Activated gamma-delta T cell treated with anti-CD3 and anti-CD28 coated beads, Interleukin-2, amount 50 U/mL, for 16 hours (primary cell): ENCODE results near the gene ETFA.
A peak's percentile ranks its signal among the peaks of the same experiment; 100 is the strongest.

Experiments used
- DNase-seq: peaks from one replicate; pipeline ENCODE4 v3.0.0-alpha.2; 2020; ENCODE audit warnings: low read depth

The ETFA gene

GRCh38 chr15:76311100-76311953, at the start of gene ETFA:
Gene ETFA (minus strand): TSS chr15:76311469. CDS start chr15:76311388, 81 bp downstream.
- peak; percentile 73 for DNase-seq

DNA sequence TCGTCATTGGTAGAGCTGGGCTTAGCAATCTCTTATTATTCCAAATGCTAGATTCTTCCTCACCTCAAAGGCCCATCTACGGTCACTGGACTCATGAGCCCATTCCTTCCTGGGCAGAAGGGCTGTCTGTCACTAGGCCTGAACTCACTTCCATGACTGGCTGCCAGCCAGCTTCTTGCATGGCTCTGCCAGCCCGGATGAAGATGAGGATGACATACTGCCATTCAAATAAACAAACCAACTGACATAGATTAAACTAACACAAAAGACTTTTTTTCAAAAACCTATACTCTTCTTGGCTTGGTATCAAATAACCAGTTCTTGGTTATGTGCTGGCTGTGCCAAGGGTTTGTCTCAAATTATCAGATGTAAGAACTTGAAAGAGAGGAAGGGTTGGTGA, 49.1 kb upstream of the ETFA start:
- DNase-seq, result no peak

- no peak for DNase-seq
These were observed 47.9 kb upstream of the ETFA start for GRCh38 chr15:76359152-76359551.

- DNase-seq, result no peak
These were observed 47.2 kb upstream of the ETFA start for GRCh38 chr15:76358453-76358852.

DNA sequence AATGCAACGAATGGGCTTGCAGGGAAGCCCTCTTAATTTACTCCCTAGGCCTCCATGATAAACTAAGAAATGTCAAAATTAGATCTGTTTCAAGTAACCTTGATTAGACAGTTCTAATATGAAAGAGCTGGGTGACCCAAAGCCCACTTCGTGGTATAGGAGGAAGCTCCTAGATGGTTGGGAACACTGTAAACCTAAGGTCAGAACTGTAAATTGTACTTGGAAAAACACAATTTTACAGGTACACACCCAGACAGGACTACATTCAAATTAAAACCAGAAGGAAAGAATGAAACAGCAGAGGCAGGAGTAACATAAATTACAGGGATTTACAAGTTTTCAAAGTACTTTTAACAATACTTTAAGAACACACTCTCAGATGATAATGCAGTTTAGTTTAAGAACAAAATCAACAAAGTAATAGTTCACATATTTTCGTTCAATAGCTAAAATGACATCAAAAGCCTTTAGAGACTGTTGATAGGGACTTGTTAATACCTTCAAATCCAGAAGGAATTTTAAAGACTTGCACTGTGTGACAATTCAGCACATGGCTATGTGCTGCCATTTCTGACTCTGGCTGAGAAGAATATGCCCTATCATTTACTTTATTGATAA, 43.7 kb upstream of the ETFA start:
- DNase-seq, result no peak

DNA sequence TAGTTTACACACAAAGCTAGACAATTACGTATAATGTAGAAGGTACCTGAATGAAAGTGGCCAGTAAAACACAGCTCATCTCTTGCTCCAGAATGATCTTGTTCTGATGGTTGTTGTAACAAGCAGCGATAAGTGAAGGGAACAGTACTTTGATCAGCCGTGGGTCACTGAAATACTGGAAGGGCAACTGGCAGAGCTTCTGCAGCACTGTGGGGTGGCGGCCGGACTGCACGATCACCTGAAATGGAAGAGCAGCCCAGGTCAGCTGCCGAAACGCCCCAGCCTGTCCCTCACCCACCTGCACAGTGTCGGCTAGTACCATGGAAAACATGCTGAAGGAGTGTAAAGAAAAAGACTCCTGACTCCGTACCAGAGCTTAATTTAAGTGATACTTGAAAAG, 42.6 kb upstream of the ETFA start:
- DNase-seq, result no peak

DNA sequence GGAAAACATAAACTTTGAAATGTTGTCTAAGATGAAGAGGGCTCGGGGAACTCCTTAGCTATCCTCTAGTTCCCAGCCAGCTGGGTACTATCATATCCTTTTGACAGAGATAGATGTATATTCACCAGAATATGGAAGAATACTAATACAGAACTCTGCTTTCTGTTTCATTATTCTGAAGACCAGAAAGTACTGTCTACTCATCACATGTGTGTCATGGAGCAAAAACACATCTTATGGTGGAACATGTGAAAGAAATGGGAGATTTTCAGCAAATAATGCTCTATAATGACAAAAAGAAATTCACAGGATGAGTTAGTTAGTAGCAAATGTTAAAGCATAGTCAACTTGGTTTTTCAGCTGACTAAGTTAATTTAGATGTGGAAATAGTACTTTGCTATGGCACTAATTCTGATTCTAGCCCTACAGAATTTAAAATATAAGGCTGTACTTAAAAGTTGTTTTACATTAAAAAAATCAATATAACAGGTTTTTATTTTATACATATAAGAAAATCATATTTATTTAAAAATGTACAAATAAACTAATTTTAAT, 41.8 kb upstream of the ETFA start:
- no peak for DNase-seq

GRCh38 chr15:76349301-76350070, 38.2 kb upstream of the ETFA start:
- DNase-seq, result no peak

GRCh38 chr15:76347482-76348055, 36.3 kb upstream of the ETFA start:
- no peak for DNase-seq

DNA sequence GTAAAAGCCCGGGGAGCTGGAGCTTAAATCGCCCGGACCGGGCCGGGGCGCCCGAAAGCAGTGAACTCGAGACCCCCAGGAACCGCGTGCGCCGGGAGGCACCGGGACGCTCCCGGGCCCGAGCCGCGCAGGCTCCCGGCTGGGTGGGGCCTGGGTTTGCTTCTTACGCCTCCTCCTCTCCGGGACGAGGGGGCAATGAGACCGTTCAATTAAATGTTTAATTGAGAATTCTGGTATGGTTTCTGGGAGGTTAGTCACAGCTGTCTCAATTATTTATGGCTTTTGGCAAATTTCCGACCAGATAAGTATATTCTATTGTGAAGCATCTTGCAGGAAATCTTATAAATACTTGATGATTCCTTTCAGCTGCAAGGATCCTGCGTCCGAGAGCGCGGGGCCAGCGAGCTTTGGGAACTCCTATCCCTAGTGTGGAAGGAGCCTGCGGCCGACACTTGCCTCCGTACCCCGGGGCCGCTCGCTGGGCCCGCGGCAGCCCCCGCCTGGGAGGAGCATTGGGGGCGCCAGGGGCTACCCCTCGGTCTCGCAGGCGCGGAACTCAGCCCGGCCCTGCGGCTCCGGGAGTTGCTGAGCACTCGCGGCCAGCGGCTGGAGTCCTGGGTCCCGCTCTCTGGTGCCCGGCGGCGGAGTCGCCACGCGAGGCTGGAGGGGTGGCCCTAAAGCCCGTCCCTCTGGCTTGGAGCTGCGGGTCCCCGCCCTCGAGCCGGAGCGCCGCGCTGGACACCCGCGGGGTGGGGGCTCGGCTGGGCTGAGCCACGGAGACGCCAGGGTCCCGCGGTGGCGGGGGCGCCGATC, 35.6 kb upstream of the ETFA start:
- no peak for DNase-seq

DNA sequence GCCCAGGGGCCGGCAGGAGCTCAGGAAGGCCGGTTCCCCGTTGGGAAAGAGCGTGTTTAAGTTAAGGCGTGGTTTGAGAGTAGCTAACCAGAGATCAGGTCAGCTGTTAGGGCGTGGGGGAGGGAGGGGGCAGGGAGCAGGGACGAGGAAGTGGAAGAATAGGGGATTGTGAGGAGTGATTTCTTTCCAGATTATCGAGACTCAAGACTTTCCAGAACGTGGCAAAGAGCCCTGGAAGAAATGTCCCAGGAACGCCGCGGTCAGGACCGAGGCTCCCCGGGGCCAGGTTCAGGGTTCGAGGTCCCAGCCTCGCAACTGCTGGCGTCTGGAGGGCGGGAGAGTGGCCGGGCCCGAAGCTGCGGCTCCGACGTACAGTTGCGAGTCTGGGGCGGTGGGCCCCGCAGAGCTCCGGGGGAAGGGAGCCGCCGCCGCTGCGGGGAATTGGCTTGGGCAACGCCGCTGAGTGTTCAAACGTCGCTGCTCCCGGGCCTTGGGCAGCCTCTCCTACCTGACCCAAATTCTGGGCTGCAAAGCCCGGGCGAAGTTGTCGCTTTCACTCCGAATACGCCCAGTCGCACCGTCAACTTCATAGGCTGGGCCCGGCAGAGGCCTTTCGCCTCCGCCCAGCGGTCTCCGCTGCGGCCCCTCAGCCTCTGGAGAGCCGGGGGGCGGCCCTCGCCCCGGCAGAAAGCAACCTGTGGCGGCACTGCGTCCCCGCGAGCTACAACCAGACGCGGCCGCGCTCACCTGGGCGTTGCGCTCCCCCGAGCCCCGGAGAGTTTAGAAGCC, 34.8 kb upstream of the ETFA start:
- DNase-seq, result no peak

DNA sequence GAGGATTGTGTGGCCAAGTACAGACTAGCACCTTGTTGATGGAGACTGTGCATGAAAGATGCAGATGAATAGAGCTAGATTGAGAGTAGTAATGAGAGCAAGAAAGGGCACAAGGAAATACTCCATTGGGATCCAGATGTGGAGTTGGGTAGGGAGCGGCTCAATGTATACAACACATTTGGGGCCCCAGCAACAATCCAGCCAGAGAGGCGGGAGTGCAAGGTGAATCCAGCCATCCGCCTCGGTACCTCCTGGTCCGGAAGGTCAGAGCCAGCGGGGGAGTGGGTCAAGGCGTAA, 34.3 kb upstream of the ETFA start:
- DNase-seq, result no peak

GRCh38 chr15:76344893-76345582, 33.8 kb upstream of the ETFA start:
- DNase-seq, result no peak

- DNase-seq, result no peak
These were observed 32.2 kb upstream of the ETFA start for GRCh38 chr15:76343313-76343996.

- no peak for DNase-seq
These were observed 31.3 kb upstream of the ETFA start for GRCh38 chr15:76342382-76343201.

DNA sequence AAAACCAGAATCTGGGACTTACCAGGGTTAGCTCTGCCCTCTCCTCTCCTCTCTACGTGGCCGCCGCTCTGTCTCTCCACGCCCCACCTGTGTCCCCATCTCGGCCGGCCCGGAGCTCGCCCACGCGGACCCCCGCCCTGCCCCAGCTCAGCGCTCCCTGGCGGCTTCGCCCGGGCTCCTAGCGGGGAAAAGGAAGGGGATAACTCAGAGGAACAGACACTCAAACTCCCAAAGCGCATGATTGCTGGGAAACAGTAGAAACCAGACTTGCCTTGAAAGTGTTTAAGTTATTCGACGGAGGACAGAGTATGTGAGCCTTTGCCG, 30.8 kb upstream of the ETFA start:
- DNase-seq, result no peak

DNA sequence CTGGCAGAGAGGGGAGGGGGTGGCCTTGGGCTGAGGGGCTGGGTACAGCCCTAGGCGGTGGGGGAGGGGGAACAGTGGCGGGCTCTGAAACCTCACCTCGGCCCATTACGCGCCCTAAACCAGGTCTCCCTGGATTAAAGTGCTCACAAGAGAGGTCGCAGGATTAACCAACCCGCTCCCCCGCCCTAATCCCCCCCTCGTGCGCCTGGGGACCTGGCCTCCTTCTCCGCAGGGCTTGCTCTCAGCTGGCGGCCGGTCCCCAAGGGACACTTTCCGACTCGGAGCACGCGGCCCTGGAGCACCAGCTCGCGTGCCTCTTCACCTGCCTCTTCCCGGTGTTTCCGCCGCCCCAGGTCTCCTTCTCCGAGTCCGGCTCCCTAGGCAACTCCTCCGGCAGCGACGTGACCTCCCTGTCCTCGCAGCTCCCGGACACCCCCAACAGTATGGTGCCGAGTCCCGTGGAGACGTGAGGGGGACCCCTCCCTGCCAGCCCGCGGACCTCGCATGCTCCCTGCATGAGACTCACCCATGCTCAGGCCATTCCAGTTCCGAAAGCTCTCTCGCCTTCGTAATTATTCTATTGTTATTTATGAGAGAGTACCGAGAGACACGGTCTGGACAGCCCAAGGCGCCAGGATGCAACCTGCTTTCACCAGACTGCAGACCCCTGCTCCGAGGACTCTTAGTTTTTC, 30.2 kb upstream of the ETFA start:
- DNase-seq, result no peak

DNA sequence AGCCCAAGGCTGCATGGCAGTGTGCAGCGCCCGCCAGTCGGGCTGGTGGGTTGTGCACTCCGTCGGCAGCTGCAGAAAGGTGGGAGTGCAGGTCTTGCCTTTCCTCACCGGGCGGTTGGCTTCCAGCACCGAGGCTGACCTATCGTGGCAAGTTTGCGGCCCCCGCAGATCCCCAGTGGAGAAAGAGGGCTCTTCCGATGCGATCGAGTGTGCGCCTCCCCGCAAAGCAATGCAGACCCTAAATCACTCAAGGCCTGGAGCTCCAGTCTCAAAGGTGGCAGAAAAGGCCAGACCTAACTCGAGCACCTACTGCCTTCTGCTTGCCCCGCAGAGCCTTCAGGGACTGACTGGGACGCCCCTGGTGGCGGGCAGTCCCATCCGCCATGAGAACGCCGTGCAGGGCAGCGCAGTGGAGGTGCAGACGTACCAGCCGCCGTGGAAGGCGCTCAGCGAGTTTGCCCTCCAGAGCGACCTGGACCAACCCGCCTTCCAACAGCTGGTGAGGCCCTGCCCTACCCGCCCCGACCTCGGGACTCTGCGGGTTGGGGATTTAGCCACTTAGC, 29.6 kb upstream of the ETFA start:
- DNase-seq, result no peak
